Endothelial cell of umbilical vein (primary cell): ENCODE data around the gene NEU2. TPM values are rescaled to one million over a fixed set of nuclear protein-coding genes. Genes with fewer than 3 reads are reported as not detected.

Experiments
- BruUV-seq: library from RNA; stranded (reverse); fragments of 400-500 nt; replicated peaks from 2 replicates; lab custom pipeline; 2021; lab: Mats Ljungman, UMichigan
- CTCF ChIA-PET: fragments of 300-600, 350-600 bp; sonication (Branson Sonifier 250); formaldehyde crosslinking; loops from one replicate; lab custom pipeline; 2021; ENCODE audit warnings: antibody characterized with exemption, inconsistent platforms; lab: Charles Lee
- POLR2A ChIA-PET: fragments of 300-600, 350-600 bp; sonication (Branson Sonifier 250); formaldehyde crosslinking; loops from one replicate; lab custom pipeline; 2021; ENCODE audit warnings: antibody characterized with exemption, inconsistent platforms; lab: Charles Lee
- DNase-seq: peaks from one replicate; pipeline ENCODE4 v3.0.0-alpha.2; 2011; ENCODE audit warnings: low read depth, low spot score
- FAIRE-seq: peaks from 2 replicates; lab custom pipeline; 2011; peaks lifted over from hg19 to GRCh38; lab: Jason Lieb, UNC
- H2AFZ ChIP-seq: 2 replicates; pipeline ENCODE4 v1.6.0; 2012; ENCODE audit warnings: low read depth, low read length, control low read depth, inconsistent platforms
- H3K27ac ChIP-seq: 2 replicates; pipeline ENCODE4 v1.5.1; 2011; ENCODE audit warnings: low read depth, mild to moderate bottlenecking, control low read depth, low read length, moderate library complexity; ENCODE audit not compliant: insufficient read depth
- H3K27me3 ChIP-seq, 2 experiments: 2 replicates each; pipeline versions ENCODE4 v1.6.0 to v1.6.1; 2011; ENCODE audit warnings: low read length in 2 of 2, mixed read lengths in 1 of 2; ENCODE audit not compliant: control insufficient read depth in 2 of 2, insufficient read depth in 2 of 2
- H3K36me3 ChIP-seq, 2 experiments: 2 replicates in 1 of 2; 3 replicates in 1 of 2; pipeline ENCODE4 v1.5.1; 2011; ENCODE audit warnings: low read length in 2 of 2, mild to moderate bottlenecking in 1 of 2, moderate library complexity in 1 of 2; ENCODE audit not compliant: control insufficient read depth in 2 of 2, insufficient read depth in 2 of 2; ENCODE audit errors: extremely low read depth in 1 of 2
- H3K4me1 ChIP-seq: 3 replicates; pipeline ENCODE4 v1.5.1; 2011; ENCODE audit warnings: mild to moderate bottlenecking, low read length; ENCODE audit not compliant: control insufficient read depth, insufficient read depth; ENCODE audit errors: extremely low read depth
- H3K4me2 ChIP-seq: 2 replicates; pipeline ENCODE4 v1.6.1; 2011; ENCODE audit warnings: low read length, control low read depth, mixed read lengths; ENCODE audit not compliant: insufficient read depth
- H3K4me3 ChIP-seq, 3 experiments: fragments of 200-600 bp in 1 of 3; sonication (generic), shearing (Covaris generic) in 1 of 3; replicated peaks in 1 of 3; 2 replicates each; pipeline ENCODE4 v1.5.1; 2011 to 2016; ENCODE audit warnings: control low read depth in 3 of 3, low read length in 3 of 3, mild to moderate bottlenecking in 2 of 3, inconsistent platforms in 1 of 3, low read depth in 1 of 3, moderate library complexity in 1 of 3; ENCODE audit not compliant: insufficient read depth in 1 of 3
- H3K79me2 ChIP-seq: 2 replicates; pipeline ENCODE4 v1.6.0; 2012; ENCODE audit warnings: low read length, inconsistent platforms; ENCODE audit not compliant: control insufficient read depth, insufficient read depth
- H3K9ac ChIP-seq: replicated peaks from 2 replicates; pipeline ENCODE3; 2011; ENCODE audit warnings: low read length, control low read depth; ENCODE audit not compliant: insufficient read depth; ENCODE audit errors: extremely low read depth
- H3K9me1 ChIP-seq: replicated peaks from 3 replicates; pipeline ENCODE4 v1.6.0; 2011; ENCODE audit warnings: mild to moderate bottlenecking, low read length; ENCODE audit not compliant: control insufficient read depth, insufficient read depth; ENCODE audit errors: extremely low read depth
- H3K9me3 ChIP-seq: replicated peaks from 2 replicates; pipeline ENCODE4 v1.5.1; 2012; ENCODE audit warnings: low read length, inconsistent platforms; ENCODE audit not compliant: control insufficient read depth, insufficient read depth
- H4K20me1 ChIP-seq: replicated peaks from 2 replicates; pipeline ENCODE3; 2011; ENCODE audit warnings: mild to moderate bottlenecking, low read length; ENCODE audit not compliant: control insufficient read depth, insufficient read depth; ENCODE audit errors: extremely low read depth
- EZH2 ChIP-seq: IDR thresholded peaks from 2 replicates; pipeline ENCODE4 v1.6.1; 2012; ENCODE audit warnings: borderline replicate concordance, low read depth, mild to moderate bottlenecking, moderate library complexity, low read length, inconsistent platforms; ENCODE audit not compliant: severe bottlenecking
- FOS ChIP-seq: IDR thresholded peaks from 2 replicates; pipeline ENCODE4 v1.6.1; 2011; ENCODE audit warnings: mild to moderate bottlenecking, low read length, moderate library complexity, borderline replicate concordance; ENCODE audit not compliant: insufficient read depth
- GATA2 ChIP-seq: IDR thresholded peaks from 2 replicates; pipeline ENCODE4 v1.7.0; 2011; ENCODE audit warnings: low read depth, mild to moderate bottlenecking, moderate library complexity, mixed read lengths, low read length; ENCODE audit not compliant: insufficient read length, insufficient read depth
- JUN ChIP-seq: IDR thresholded peaks from 2 replicates; pipeline ENCODE4 v1.6.1; 2011; ENCODE audit warnings: borderline replicate concordance, low read depth; ENCODE audit not compliant: insufficient read length, insufficient read depth
- MYC ChIP-seq: IDR thresholded peaks from one replicate; pipeline ENCODE4 v1.6.1; 2011; ENCODE audit warnings: mild to moderate bottlenecking, low read depth, low read length
- POLR2A ChIP-seq: IDR thresholded peaks from 2 replicates; pipeline ENCODE4 v1.6.1; 2012; ENCODE audit warnings: low read depth, mild to moderate bottlenecking, control low read depth, low read length
- POLR2AphosphoS5 ChIP-seq: IDR thresholded peaks from 2 replicates; pipeline ENCODE4 v1.6.1; 2012; ENCODE audit warnings: low read depth, mild to moderate bottlenecking, control low read depth, low read length, moderate library complexity; ENCODE audit not compliant: insufficient read depth
- dilution Hi-C: fragments of 300-500 bp; cut with MboI; formaldehyde crosslinking; loops from one replicate; pipeline ENCODE4 v1.15.0; 2019; ENCODE audit warnings: low sequenced_read_pairs; ENCODE audit not compliant: extremely low pct_ligation_motif_present
- intact Hi-C: fragments of 100-400 bp; cut with micrococcal nuclease; formaldehyde crosslinking; loops from one replicate; pipeline ENCODE4 v1.10.0; 2022
- polyA plus RNA-seq, 4 experiments: library from polyadenylated mRNA; depleted of rRNA in 3 of 4; stranded (reverse) in 3 of 4; unstranded in 1 of 4; fragments of >200 nt; gene quantifications; 2 replicates each; pipeline versions ENCODE4 v1.2.1 to v1.2.3, GENCODE V29; 2011 to 2012; ENCODE audit warnings: missing spikeins in 1 of 4
- total RNA-seq: library from RNA; stranded (reverse); gene quantifications from 2 replicates; pipeline ENCODE4 v1.2.3, GENCODE V29; 2021
- TF ChIP-seq, protein P1 (sequence below): IDR thresholded peaks from 2 replicates; pipeline ENCODE4 v1.6.1; 2011; ENCODE audit not compliant: insufficient read depth, insufficient read length
- TF ChIP-seq, protein P2 (sequence below), 2 donors: IDR thresholded peaks; 1 replicate in 1 of 2; 2 replicates in 1 of 2; pipeline ENCODE4 v1.5.1; 2011; ENCODE audit warnings: low read length in 2 of 2, mild to moderate bottlenecking in 2 of 2, moderate library complexity in 2 of 2, control low read depth in 1 of 2, inconsistent platforms in 1 of 2, low read depth in 1 of 2; ENCODE audit not compliant: insufficient read depth in 1 of 2; ENCODE audit errors: extremely low read depth in 1 of 2

Gene NEU2
- total and polyA plus RNA-seq, 2 donors (not counting 3 experiments of a cell fraction or from before 2014, with no cell fraction given) = not detected

DNA sequence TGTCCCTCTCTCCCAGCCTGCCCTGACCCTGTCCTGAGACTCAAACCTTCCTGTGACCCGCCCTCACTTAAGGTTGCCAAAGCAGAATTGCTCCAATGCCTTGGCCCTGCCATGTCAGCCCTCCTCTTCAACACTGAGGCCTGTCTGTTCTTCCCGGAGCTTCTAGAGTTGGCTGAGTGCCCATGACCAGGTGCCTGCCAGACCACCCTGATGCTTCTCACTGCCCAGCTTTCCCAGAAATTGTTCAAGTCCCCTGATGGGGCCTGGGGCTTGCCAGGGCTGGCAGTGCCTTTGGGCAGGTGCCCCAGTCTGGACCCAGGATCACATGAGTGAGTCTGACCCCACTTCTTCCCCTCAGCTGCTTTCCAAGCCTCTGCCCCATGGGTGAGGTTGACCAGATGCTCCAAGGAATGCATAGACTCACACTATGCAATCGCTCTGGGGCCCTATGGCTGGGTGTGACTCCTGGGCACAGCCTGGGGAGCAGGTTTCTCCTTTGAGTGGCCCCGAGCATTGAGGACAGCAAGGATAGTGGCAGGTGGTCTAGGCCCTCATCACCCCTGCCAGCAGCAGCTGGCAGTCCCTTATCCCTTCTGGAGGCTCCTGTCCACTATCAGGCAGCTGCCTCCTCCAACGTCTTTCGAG is 24.6 kb downstream of the NEU2 start:
- CTCF ChIA-PET = no interaction called here

DNA sequence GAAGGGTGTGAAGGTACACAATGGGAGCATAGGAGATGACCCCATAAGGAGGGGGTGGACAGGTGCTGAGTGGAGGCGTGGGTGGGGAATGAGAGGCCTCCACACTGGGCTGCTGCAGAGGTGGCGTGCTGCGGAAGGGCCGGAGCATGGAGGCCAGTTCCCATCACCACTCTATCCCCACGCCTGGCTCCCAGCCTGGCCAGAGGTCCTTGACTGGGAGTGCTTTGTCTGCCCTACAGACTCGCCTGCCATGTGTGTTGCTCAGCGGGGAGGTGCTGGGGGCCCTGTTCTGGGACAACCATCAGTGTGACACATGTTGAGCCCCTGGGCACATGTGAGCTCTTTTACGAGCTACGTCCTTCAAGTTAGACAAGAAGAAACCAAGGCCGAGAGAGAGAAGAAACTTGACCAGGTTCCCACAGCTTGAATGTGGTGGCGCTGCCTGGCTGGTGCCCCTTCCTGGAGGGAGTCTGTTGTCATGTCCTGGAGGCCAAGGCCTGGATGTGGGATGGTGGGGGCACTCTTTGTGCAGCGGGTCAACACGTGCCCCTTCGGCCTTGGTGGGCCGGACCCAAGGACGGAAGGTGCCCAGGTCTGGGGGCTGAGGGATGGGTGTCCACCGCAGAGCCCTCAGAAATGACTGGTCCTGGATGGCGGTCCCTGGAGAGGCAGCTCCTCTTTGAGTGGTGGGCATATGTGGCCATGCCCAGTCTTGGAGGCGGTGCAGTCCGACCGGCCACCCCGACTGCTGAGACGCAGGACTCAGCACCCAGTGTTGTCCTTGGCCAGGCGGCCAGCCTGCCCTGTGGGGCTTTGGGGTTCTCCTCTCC is 26.5 kb downstream of the NEU2 start:
- POLR2A ChIA-PET = no interaction called here
- Histone ChIP-seq H3K27ac (no peak overlapping the region), H3K79me2 (peaks cover 29% of the 10 kb centered on the region), H2AFZ (no peak overlapping the region), H3K36me3 (no peaks in the 10 kb centered on the region), H3K27me3 (no peaks in the 10 kb centered on the region), H3K9me1 (no peaks in the 10 kb centered on the region), H3K9ac (no peak overlapping the region), H3K9me3 (no peaks in the 10 kb centered on the region), H3K4me1 (peaks cover 32% of the 10 kb centered on the region), H3K4me3 (no peak overlapping the region), H3K4me2 (no peak overlapping the region), H4K20me1 (no peaks in the 10 kb centered on the region)
- FAIRE-seq = no peak
- CTCF ChIA-PET = interaction anchor here (0.9 to 4.3 kb wide), 4 partner anchors 11 to 115 kb away, joined by 3 to 19 read pairs (median 4); no protein-coding TSS in a partner anchor
- no TSS peak for BruUV-seq
- TF ChIP-seq JUN (no peak), POLR2AphosphoS5 (no peak), GATA2 (no peak), POLR2A (no peak), EZH2 (no peak), MYC (no peak), FOS (no peak)
- TF ChIP-seq, protein P1, sequence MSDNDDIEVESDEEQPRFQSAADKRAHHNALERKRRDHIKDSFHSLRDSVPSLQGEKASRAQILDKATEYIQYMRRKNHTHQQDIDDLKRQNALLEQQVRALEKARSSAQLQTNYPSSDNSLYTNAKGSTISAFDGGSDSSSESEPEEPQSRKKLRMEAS = no peak
- TF ChIP-seq, protein P2, sequence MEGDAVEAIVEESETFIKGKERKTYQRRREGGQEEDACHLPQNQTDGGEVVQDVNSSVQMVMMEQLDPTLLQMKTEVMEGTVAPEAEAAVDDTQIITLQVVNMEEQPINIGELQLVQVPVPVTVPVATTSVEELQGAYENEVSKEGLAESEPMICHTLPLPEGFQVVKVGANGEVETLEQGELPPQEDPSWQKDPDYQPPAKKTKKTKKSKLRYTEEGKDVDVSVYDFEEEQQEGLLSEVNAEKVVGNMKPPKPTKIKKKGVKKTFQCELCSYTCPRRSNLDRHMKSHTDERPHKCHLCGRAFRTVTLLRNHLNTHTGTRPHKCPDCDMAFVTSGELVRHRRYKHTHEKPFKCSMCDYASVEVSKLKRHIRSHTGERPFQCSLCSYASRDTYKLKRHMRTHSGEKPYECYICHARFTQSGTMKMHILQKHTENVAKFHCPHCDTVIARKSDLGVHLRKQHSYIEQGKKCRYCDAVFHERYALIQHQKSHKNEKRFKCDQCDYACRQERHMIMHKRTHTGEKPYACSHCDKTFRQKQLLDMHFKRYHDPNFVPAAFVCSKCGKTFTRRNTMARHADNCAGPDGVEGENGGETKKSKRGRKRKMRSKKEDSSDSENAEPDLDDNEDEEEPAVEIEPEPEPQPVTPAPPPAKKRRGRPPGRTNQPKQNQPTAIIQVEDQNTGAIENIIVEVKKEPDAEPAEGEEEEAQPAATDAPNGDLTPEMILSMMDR (IDR thresholded peaks at IDR 0.05; ENCODE audit: extremely low read depth in 1 of 2, insufficient read depth in 1 of 2, low read depth in 1 of 2, low read length in 2 of 2) = no peak
- intact Hi-C loops = loop anchor here (10.0 kb wide), 2 partner anchors 174 to 454 kb away; no protein-coding TSS in a partner anchor
- no peak for DNase-seq
- dilution Hi-C loops = no loop called here

More for the DNA sequence above, 24.6 kb downstream of the NEU2 start:
- Histone ChIP-seq H3K9me1 (no peaks in the 10 kb centered on the region), H3K9me3 (no peaks in the 10 kb centered on the region), H4K20me1 (no peaks in the 10 kb centered on the region), H3K27ac (no peak overlapping the region), H3K36me3 (no peaks in the 10 kb centered on the region), H2AFZ (no peak overlapping the region), H3K9ac (no peak overlapping the region), H3K4me2 (no peak overlapping the region), H3K4me1 (peaks cover 24% of the 10 kb centered on the region), H3K79me2 (peaks cover 17% of the 10 kb centered on the region), H3K4me3 (no peak overlapping the region), H3K27me3 (no peaks in the 10 kb centered on the region)
- BruUV-seq = no TSS peak
- DNase-seq = no peak
- POLR2A ChIA-PET = no interaction called here
- dilution Hi-C loops = no loop called here
- TF ChIP-seq JUN = no peak
- FAIRE-seq = no peak
- intact Hi-C loops = loop anchor here (10.0 kb wide), 2 partner anchors 172 to 452 kb away; no protein-coding TSS in a partner anchor
